ENCODE results near the gene SPIRE1. TPM values are rescaled to one million over a fixed set of nuclear protein-coding genes. Genes with fewer than 3 reads are reported as not detected.

Gene SPIRE1
- total and polyA plus RNA-seq, 2 of the 4 experiments (the other 2 are of a cell fraction) = 11.6 to 31.4 TPM

DNA sequence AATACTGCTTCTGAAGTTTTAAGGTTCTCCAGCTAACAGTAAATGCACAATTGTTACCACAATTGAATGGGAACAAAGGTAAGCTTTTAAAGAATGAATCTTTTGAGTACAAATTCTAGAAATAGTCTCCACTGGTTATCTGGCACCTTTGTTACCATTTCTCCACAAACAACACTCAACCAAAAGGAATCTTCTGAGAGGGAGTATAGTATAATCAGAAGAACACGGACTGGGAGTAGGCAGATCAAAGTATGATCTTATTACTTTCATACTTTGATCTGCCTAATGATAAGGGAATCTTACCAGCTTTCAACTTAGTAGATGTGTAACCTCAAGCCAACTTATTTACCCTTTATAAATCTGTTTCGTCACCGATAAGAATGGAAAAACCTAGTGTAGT lies 43.3 kb upstream of the SPIRE1 start:
- TF ChIP-seq FOS (IDR thresholded peaks at IDR 0.05; ENCODE audit: low read depth, low read length) (no peak), CHD1 (IDR thresholded peaks at IDR 0.05; ENCODE audit: low read depth, low read length) (no peak), CEBPB (IDR thresholded peaks at IDR 0.05; ENCODE audit: low read depth, low read length) (no peak), RAD21 (IDR thresholded peaks at IDR 0.05; ENCODE audit: low read length) (no peak), NFE2L2 (IDR thresholded peaks at IDR 0.05; ENCODE audit: low read depth, low read length) (no peak), MAZ (IDR thresholded peaks at IDR 0.05; ENCODE audit: borderline replicate concordance, low read depth, low read length) (no peak), POLR2A (IDR thresholded peaks at IDR 0.05; ENCODE audit: low read depth, low read length) (no peak), MAFK (IDR thresholded peaks at IDR 0.05; ENCODE audit: low read depth, low read length) (no peak), RCOR1 (IDR thresholded peaks at IDR 0.05; ENCODE audit: insufficient replicate concordance, low read length) (no peak), SMC3 (IDR thresholded peaks at IDR 0.05; ENCODE audit: low read depth, low read length) (no peak), MXI1 (IDR thresholded peaks at IDR 0.05; ENCODE audit: borderline replicate concordance, low read depth, low read length) (no peak), BHLHE40 (IDR thresholded peaks at IDR 0.05; ENCODE audit: low read depth, low read length) (no peak)
- TF ChIP-seq, protein P1, sequence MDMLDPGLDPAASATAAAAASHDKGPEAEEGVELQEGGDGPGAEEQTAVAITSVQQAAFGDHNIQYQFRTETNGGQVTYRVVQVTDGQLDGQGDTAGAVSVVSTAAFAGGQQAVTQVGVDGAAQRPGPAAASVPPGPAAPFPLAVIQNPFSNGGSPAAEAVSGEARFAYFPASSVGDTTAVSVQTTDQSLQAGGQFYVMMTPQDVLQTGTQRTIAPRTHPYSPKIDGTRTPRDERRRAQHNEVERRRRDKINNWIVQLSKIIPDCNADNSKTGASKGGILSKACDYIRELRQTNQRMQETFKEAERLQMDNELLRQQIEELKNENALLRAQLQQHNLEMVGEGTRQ (IDR thresholded peaks at IDR 0.05; ENCODE audit: low read depth, low read length) = no peak
- TF ChIP-seq, protein P2, sequence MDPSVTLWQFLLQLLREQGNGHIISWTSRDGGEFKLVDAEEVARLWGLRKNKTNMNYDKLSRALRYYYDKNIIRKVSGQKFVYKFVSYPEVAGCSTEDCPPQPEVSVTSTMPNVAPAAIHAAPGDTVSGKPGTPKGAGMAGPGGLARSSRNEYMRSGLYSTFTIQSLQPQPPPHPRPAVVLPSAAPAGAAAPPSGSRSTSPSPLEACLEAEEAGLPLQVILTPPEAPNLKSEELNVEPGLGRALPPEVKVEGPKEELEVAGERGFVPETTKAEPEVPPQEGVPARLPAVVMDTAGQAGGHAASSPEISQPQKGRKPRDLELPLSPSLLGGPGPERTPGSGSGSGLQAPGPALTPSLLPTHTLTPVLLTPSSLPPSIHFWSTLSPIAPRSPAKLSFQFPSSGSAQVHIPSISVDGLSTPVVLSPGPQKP (IDR thresholded peaks at IDR 0.05; ENCODE audit: borderline replicate concordance, low read depth, low read length) = no peak
- H3K27me3 ChIP-seq (ENCODE audit: control insufficient read depth, insufficient read depth, low read length) = no peaks in the 10 kb centered on the region
- H2BK15ac ChIP-seq (ENCODE audit: low read depth, low read length) = no peak overlapping the region
- H4K91ac ChIP-seq (ENCODE audit: insufficient read depth, low read depth, low read length) = no peak overlapping the region
- peaks cover 15 to 30% of the 10 kb centered on the region in 2 experiments for H3K79me1 ChIP-seq (ENCODE audit: low read depth in 1 of 2, low read length in 2 of 2)
- no peak overlapping the region for H3K27ac ChIP-seq (ENCODE audit: insufficient read depth, low read length)
- CTCF ChIA-PET = no interaction called here
- DNase-seq = peak; percentile 14
- H2BK5ac ChIP-seq (ENCODE audit: low read depth, low read length, poor library complexity, severe bottlenecking) = peak overlapping the region; percentile 8
- TSS peak; percentile 27 for BruUV-seq (replicated peaks)
- H3K36me3 ChIP-seq (ENCODE audit: control insufficient read depth, insufficient read depth, low read length) = no peaks in the 10 kb centered on the region
- WGBS, 2 experiments (ENCODE audit: extremely low coverage in 2 of 2, insufficient read length in 1 of 2) = no CpG with 5 or more reads among the region's 3 CpGs
- no peaks in the 10 kb centered on the region for H4K20me1 ChIP-seq (ENCODE audit: insufficient read depth, low read length)
- in situ Hi-C loops (cut with MboI; ENCODE audit: low sequenced_read_pairs) (no loop called here), dilution Hi-C loops (cut with HindIII; ENCODE audit: low sequenced_read_pairs, unreplicated experiment) (no loop called here), intact Hi-C loops (cut with micrococcal nuclease) (no loop called here)
- peak overlapping the region; percentile 72 for H3K4ac ChIP-seq (ENCODE audit: low read depth, low read length)
- H3K4me2 ChIP-seq (ENCODE audit: low read depth, low read length) = peak overlapping the region; percentile 87
- H3K9ac ChIP-seq (ENCODE audit: low read depth, low read length) = no peak overlapping the region
- H2AK9ac ChIP-seq (replicated peaks; ENCODE audit: low read depth, low read length, poor library complexity) = no peak overlapping the region
- H3K56ac ChIP-seq (ENCODE audit: extremely low read depth, insufficient read depth, low read length) = no peak overlapping the region
- peak overlapping the region; percentile 88; the same call in 1 of the 2 replicates for H3K23ac ChIP-seq (ENCODE audit: low read depth, low read length)
- H3K9me3 ChIP-seq (ENCODE audit: control insufficient read depth, insufficient read depth, low read length) = no peaks in the 10 kb centered on the region
- peak overlapping the region; percentile 16 to 67; a peak in 2 of 4 replicates for H4K8ac ChIP-seq (ENCODE audit: low read depth in 2 of 2, low read length in 2 of 2)
- H3K14ac ChIP-seq (replicated peaks; ENCODE audit: low read depth, low read length) = peak overlapping the region; percentile 24; the same call in 1 of the 2 replicates
- H2BK120ac ChIP-seq (ENCODE audit: low read depth, low read length) = no peak overlapping the region
- peak overlapping the region; percentile 56; the same call in 1 of the 2 replicates for H4K5ac ChIP-seq (ENCODE audit: low read depth, low read length)
- no peak overlapping the region for H3K18ac ChIP-seq (ENCODE audit: low read depth, low read length)
- H2AK5ac ChIP-seq (ENCODE audit: low read depth, low read length) = no peak overlapping the region
- no peak for ATAC-seq (ENCODE audit: low read depth)
- peak overlapping the region; percentile 89 for H3K4me3 ChIP-seq (ENCODE audit: insufficient read depth, low read depth, low read length)
- no peak overlapping the region for H2AFZ ChIP-seq (replicated peaks; ENCODE audit: low read length, poor library complexity)
- H2BK20ac ChIP-seq (ENCODE audit: low read depth, low read length) = no peak overlapping the region
- no peaks in the 10 kb centered on the region for H3K9me1 ChIP-seq (ENCODE audit: insufficient read depth, low read length)
- POLR2A ChIA-PET (ENCODE audit: unreplicated experiment) = no interaction called here
- H3K4me1 ChIP-seq (ENCODE audit: control insufficient read depth, insufficient read depth, low read length) = peaks cover 4% of the 10 kb centered on the region; the same call in 1 of the 2 replicates

Measured in IMR-90 (cell line).